Epidermal melanocyte (primary cell): ENCODE measurements around the gene CAMSAP3.

Experiments
- DNase-seq: peaks from one replicate; pipeline ENCODE4 v3.0.0; 2011; ENCODE audit warnings: low spot score; ENCODE audit not compliant: insufficient read length

The CAMSAP3 gene

DNA sequence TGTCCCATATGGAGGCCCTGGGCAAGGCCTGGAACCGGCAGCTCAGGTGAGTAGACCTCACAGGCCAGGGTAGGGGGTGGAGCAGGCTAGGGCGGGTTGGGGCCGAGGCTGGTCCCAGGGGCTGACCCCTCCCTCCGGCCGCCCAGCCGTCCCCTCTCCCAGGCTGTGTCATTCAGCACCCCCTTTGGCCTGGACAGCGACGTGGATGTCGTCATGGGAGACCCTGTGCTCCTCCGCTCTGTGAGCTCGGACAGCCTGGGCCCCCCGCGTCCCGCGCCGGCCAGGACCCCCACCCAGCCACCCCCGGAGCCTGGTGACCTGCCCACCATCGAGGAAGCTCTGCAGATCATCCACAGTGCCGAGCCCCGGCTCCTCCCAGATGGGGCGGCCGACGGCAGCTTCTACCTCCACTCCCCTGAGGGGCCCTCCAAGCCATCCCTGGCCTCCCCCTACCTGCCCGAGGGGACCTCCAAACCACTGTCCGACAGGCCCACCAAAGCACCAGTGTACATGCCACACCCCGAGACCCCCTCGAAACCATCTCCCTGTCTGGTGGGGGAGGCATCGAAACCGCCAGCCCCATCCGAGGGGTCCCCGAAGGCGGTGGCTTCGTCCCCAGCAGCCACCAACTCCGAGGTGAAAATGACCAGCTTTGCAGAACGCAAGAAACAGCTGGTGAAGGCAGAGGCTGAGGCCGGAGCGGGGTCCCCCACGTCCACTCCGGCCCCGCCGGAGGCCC, 16.0 kb downstream of the CAMSAP3 start:
- no peak for DNase-seq

DNA sequence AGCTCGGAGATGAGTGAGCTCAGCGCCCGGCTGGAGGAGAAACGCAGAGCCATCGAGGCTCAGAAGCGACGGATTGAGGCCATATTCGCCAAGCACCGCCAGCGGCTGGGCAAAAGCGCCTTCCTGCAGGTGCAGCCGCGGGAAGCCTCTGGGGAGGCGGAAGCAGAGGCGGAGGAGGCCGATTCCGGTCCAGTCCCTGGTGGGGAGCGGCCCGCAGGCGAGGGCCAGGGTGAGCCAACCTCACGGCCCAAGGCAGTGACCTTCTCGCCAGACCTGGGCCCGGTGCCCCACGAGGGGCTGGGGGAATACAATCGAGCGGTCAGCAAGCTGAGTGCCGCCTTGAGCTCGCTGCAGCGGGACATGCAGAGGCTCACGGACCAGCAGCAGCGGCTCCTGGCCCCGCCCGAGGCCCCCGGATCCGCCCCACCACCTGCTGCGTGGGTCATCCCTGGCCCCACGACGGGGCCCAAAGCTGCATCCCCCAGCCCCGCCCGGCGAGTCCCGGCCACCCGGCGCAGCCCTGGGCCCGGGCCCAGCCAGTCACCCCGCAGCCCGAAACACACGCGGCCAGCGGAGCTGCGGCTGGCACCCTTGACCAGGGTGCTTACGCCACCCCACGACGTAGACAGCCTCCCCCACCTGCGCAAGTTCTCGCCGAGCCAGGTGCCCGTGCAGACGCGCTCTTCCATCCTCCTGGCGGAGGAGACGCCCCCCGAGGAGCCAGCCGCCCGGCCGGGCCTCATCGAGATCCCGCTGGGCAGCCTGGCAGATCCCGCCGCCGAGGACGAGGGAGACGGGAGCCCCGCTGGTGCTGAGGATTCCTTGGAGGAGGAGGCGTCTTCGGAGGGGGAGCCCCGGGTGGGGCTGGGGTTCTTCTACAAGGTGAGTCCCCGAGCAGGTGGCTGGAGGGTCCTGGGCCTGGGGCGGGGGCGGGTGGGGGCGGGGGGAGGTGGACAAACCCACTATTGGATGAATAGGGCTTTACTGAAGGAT, 16.9 kb downstream of the CAMSAP3 start:
- DNase-seq, result no peak

- no peak for DNase-seq
Observed at GRCh38 chr19:7614859-7615741, 19.4 kb downstream of the CAMSAP3 start.

- DNase-seq, result no peak
Observed at GRCh38 chr19:7617172-7617571, 21.5 kb downstream of the CAMSAP3 start.

DNA sequence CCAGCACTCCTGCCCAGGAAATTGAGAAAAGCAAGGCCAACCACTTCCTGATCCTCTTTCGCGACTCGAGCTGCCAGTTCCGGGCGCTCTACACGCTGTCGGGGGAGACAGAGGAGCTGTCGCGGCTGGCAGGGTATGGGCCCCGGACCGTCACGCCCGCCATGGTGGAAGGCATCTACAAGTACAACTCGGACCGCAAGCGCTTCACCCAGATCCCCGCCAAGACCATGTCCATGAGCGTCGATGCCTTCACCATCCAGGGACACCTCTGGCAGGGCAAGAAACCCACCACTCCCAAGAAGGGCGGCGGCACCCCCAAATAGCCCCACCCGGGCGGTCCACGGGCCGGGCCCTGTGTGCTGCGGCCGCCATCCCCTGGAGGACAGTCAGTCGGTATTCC, 22.1 kb downstream of the CAMSAP3 start:
- no peak for DNase-seq

DNA sequence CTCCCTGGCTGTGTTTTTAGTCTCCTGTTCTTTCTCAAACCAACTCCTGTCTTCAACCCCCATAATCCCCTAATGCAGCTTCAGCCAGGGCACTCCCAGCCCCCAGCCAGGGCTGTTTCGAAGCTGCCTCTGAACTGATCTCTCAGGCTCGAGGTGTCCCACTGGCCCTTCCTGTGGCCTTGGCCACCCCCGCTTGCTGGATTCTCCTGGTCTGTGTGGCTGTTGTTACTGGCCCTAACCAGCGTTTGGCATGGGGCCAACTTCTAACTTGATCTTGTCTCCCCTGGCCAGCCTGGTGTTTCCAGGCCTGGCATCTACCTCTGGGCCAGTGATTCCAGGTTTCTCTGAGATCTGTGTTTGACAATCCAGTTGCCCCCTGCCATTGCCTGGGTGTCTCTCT, 22.7 kb downstream of the CAMSAP3 start:
- no peak for DNase-seq

GRCh38 chr19:7618771-7619510, 23.3 kb downstream of the CAMSAP3 start:
- DNase-seq, result no peak

DNA sequence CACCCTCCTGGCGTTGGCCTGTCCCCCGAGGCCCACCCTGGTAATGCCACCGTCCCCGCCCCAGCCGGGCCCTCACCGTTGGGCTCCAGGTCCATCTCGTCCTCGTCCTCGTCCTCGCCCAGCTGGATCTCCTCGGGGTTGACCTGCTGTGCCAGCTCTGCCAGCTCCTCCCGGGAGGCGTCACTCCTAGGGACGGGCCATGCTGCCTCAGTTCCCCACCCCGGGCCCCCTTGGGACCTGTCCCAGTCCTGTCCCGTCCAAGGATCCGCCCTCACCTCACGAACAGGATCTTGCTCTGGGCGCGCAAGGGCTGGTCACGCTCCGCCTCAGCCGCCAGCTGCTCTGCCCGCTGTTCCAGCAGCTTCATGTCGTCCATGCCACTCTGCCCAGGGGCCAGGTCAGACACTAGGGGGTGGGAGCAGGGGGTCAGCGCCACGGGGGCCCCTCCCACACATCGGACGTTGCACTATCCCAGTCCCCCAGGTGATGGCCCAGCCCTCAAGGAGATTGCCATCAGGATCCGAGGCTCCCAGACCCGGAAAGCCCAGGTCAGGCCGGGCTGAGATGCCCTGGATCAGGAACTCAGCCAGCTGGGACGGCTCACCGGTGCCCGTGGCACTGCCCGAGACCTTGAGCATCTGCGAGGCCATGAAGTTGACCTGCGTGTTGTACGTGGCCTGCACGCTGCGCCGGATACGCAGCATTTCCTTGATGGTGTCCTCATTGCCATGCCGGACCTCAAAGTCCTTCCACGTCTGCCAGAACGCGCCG, 24.2 kb downstream of the CAMSAP3 start:
- DNase-seq, result no peak

DNA sequence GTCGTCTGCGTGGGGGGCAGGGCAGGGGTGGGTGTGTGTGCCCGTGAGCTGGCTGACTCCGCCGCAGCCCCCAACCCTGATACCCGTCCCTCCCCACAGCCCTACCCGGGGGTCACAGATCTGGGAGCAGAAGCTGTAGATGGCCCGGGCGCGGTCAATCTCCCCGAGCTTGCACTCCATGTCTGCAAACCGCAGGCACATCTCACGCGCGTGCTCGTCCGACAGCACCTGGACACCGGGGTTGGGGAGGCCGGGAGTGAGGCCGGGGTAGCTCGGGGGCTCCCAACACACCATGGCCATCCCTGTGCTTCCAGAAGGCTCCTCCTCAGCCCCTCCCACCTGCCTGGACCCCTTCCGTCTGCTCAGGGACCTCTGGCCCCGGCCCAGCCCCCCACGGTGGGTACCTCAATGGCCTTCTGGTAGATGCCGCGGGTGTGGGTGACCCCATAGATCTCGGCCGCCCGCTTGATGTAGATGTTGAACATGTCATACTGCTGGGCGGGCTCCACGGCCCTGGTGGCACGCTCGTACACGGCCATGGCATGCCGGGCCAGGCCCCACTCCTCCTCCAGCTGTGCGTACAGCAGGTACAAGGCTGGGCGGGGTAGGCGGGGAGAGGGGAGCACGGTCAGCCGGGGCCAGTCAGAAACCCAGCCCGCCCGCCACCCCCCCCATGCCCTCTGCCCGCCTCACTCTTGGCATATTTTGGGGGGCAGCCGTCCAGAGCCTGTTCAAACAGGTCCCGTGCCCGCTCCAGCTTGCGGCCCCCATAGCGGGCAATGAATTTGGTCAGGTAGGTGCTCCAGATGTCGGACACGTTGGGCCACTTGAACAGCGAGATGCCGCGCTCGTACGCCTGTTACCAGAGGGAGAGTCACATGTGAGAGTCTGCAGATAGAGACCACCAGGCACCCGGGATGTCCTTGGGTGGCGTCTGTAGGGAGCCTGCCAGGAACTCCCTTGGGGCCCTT, 25.1 kb downstream of the CAMSAP3 start:
- no peak for DNase-seq

DNA sequence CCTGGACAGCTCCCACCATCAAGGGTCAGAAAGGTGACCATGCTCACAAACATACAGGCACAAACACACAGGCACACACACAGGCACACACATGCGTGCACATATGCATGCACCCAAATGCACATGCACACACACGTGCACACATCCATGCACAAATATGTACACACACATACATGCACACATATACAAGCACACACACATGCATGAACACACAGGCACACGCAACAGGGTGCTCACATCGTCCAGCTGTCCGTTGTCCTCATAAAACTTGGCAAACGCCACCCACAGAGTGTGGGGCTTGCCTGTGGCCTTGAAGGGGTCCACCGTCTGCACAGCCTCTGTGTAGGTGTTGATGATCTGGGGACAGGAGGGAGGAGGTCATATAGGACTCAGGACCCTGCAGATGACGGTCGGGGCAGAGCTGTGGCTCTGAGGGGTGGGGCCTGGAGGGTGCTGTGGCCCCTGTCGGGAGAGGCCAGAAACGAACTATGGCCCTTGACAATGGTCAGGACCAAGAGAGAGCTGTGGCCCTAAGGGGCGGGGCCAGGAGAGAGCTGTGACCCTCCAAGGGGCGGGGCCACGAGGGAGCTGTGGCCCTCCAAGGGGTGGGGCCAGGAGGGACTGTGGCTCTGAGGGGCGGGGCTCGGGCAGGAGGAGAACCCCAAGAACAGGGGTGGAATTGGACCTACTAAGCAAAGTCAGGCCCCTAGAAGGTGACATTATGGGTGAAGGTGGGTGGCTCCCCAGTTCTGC, 27.4 kb downstream of the CAMSAP3 start:
- DNase-seq, result no peak

- DNase-seq, result no peak
Observed at GRCh38 chr19:7623725-7624603, 28.3 kb downstream of the CAMSAP3 start.

DNA sequence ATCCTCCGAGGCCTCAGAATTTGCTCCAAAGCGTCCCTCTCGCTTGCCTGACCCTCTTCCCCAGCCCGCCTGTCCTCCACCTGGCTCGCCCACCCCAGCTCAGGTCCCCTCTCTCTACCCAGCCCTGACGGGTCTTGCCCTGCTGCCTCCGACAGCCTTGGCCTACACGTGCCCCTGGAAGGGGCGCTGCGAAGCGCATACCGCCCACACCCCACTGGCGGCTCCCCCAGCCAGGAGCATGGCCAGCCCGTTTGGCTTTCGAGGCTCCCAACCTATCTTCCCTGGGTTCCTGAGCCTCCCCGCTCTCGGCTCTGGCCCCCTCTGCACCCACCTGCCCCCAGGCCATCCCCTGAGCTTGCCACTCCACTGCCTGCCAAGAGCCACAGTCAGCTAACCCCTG, 29.1 kb downstream of the CAMSAP3 start:
- no peak for DNase-seq

- no peak for DNase-seq
Observed at GRCh38 chr19:7625763-7626372, 30.2 kb downstream of the CAMSAP3 start.

DNA sequence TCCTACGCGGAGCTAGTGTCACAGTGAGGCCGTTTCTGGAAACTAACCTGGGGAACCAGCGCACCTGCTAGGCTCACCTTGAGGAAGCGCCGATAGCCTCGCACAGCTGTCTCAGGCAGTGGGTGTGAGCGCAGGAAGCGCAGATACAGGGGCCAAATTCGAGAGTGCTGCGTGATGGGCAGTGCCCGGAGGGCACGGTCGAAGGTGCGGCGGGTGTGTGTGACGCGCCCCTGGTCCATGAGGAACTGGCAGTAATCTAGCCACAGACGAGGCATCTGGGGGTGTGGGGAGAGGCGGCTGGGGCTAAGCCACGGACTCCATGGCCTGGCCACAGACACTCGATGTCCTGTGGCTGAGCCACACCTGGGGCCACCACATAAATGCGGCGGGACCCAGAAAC, 31.5 kb downstream of the CAMSAP3 start:
- no peak for DNase-seq

DNA sequence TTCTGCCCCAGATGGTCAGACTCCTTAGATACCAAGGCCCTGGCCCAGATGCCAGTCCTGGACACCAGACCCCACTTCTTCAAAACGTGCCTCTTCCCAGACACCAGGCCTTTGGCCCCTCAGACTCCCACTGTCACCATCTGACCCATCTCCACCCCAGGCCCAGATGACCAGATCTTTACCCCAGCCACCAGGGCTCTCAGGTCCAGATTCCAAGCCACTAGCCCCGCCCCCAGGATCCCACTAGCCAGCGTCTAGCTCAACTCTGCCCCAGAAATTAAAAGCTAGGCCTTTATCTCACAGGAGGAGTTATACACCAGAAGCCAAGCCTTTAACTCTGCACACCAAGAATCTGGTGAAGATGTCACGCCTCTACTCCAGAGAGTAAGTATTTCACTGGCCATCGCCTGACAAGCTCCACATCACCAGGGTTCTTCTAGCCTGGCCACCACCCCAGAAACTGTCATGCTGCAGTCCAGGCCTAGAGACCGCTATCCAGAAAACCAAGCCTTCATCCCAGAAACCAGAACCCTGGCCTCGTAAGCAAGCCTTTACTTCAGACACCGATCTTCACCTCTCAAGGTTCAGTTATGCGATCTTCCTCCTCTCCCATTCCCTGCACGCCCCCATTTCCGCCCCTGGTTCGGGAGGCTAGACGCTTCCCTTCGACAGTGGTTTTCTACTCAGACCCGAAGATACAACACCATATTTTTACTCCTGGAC, 33.1 kb downstream of the CAMSAP3 start:
- no peak for DNase-seq
